HFFc6 (cell line): ENCODE results near the gene CAMSAP1. TPM values are rescaled to one million over a fixed set of nuclear protein-coding genes. Genes with fewer than 3 reads are reported as not detected.

Experiments used
- DNase-seq: peaks from one replicate; pipeline ENCODE4 v3.0.0-alpha.2; 2018
- H3K27ac Mint-ChIP-seq: 2 replicates; pipeline ENCODE4 v1.8.0; 2020; ENCODE audit warnings: mild to moderate bottlenecking, mixed read lengths
- H3K27me3 Mint-ChIP-seq: 2 replicates; pipeline ENCODE4 v1.8.0; 2021; ENCODE audit warnings: mild to moderate bottlenecking, moderate library complexity, mixed read lengths; ENCODE audit not compliant: insufficient read depth
- H3K36me3 Mint-ChIP-seq: 2 replicates; pipeline ENCODE4 v1.8.0; 2021; ENCODE audit warnings: low read depth, mixed read lengths
- H3K4me1 Mint-ChIP-seq: 2 replicates; pipeline ENCODE4 v1.8.0; 2020; ENCODE audit warnings: low read depth, mixed read lengths
- H3K4me3 Mint-ChIP-seq: 2 replicates; pipeline ENCODE4 v1.8.0; 2020; ENCODE audit warnings: mild to moderate bottlenecking, moderate library complexity, mixed read lengths
- H3K9me3 Mint-ChIP-seq: 2 replicates; pipeline ENCODE4 v1.8.0; 2020; ENCODE audit warnings: mild to moderate bottlenecking, mixed read lengths
- total RNA-seq, 6 experiments: library from RNA; stranded (reverse); fragmentation: NEBNext Ultra II Directional; extraction: Animal tissue kit (Norgen Biotek cat#: 25700); gene quantifications; 2 replicates in 1 of 6; 3 replicates in 5 of 6; pipeline ENCODE4 v1.2.3, GENCODE V29; 2021
- TF ChIP-seq, protein P1 (sequence below): fragments of 200-600 bp; sonication (generic); IDR thresholded peaks from 2 replicates; pipeline ENCODE4 v1.5.0; 2021; ENCODE audit warnings: antibody characterized with exemption, mild to moderate bottlenecking

Gene CAMSAP1
- total RNA-seq, 6 experiments from 2014 or later, result 14.9 to 22.8 (median 18.1) TPM

DNA sequence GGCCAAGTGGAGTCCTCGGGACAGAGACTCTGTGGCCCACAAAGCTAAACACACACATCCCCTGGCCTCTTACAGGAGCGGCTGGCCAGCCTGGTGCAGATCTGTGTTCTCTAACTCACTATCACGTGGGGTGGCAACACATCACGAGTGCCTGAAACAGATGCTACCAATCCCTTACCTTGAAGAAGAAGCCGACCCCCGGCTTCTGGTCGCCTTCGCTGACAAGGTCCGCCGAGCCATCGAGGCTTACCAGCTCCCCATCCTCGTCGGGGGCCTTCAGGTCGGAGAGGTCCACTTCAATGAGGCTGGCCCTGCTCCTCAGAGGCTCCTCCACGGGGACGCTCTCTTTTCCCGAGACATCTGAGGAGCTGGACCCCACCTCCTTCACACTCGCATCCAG is 86.7 kb downstream of the CAMSAP1 start:
- DNase-seq, result no peak
- Mint-ChIP-seq H3K4me1 (no peaks in the 10 kb centered on the region), H3K27ac (no peak overlapping the region), H3K36me3 (peaks cover 24% of the 10 kb centered on the region), H3K9me3 (no peaks in the 10 kb centered on the region), H3K27me3 (peaks cover 2% of the 10 kb centered on the region; the same call in 1 of the 2 replicates), H3K4me3 (no peak overlapping the region)
- TF ChIP-seq, protein P1, sequence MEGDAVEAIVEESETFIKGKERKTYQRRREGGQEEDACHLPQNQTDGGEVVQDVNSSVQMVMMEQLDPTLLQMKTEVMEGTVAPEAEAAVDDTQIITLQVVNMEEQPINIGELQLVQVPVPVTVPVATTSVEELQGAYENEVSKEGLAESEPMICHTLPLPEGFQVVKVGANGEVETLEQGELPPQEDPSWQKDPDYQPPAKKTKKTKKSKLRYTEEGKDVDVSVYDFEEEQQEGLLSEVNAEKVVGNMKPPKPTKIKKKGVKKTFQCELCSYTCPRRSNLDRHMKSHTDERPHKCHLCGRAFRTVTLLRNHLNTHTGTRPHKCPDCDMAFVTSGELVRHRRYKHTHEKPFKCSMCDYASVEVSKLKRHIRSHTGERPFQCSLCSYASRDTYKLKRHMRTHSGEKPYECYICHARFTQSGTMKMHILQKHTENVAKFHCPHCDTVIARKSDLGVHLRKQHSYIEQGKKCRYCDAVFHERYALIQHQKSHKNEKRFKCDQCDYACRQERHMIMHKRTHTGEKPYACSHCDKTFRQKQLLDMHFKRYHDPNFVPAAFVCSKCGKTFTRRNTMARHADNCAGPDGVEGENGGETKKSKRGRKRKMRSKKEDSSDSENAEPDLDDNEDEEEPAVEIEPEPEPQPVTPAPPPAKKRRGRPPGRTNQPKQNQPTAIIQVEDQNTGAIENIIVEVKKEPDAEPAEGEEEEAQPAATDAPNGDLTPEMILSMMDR, result no peak

DNA sequence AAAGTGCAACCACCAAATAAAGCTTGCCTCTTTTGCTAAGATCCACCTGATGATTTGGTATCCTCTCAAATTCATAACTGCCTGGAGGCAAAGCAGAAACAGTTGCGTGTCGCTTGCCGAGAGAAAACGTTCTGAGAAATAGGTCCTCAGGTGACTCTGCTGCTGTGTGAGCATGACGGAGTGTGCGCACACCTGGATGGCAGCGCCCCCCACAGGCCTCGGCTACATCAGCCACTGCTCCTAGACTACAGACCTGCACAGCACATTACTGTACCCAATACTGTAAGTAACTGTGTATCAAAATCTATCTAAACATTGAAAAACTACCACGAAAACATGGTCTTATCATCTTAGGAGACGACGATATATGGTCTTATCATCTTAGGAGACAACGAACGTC is 87.4 kb downstream of the CAMSAP1 start:
- H3K36me3 Mint-ChIP-seq, result peaks cover 25% of the 10 kb centered on the region
- TF ChIP-seq, protein P1, result peak; percentile 29; the same call in 1 of the 2 replicates
- H3K9me3 Mint-ChIP-seq, result no peaks in the 10 kb centered on the region
- H3K27me3 Mint-ChIP-seq, result peaks cover 2% of the 10 kb centered on the region; the same call in 1 of the 2 replicates
- H3K27ac Mint-ChIP-seq, result no peak overlapping the region
- no peak overlapping the region for H3K4me3 Mint-ChIP-seq
- no peaks in the 10 kb centered on the region for H3K4me1 Mint-ChIP-seq
- no peak for DNase-seq

DNA sequence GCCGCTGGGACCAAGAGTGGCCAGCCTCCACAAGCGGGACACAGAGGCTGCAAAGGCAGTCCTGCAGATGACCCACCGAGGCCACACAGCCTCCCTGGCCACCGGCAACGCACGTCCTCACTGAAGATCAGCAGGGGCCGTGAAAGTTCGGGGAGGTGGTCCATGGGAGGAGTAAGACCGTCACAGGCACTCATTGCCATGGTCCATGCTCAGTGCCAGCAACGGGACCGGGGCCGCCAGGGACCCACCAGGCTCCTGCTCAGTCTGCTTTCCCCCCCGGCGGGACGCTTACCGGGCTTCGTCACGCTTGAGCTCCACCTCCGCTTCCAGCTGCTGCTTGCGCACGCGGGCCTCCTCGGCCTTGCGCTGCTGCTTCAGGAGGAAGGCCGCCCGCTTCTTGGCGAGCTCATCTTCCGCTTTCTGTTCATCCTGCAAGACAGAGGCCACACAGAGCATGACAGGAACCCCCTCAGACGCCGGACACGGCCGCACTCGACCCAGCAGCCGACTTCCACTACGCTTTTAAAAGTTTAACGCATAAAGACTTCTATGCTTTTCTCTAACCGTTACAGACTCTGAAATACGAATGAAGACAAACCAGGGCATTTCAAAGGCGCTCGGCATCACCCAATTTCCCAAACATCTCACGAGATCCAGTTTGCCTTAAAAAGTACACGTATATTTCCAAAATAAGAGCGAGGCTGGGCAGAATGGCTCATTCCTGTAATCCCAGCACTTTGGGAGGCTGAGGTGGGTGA is 88.4 kb downstream of the CAMSAP1 start:
- Mint-ChIP-seq H3K27me3 (peaks cover 2% of the 10 kb centered on the region; the same call in 1 of the 2 replicates), H3K36me3 (peaks cover 29% of the 10 kb centered on the region), H3K9me3 (no peaks in the 10 kb centered on the region), H3K27ac (no peak overlapping the region), H3K4me1 (no peaks in the 10 kb centered on the region), H3K4me3 (no peak overlapping the region)
- TF ChIP-seq, protein P1, result no peak
- DNase-seq, result no peak

DNA sequence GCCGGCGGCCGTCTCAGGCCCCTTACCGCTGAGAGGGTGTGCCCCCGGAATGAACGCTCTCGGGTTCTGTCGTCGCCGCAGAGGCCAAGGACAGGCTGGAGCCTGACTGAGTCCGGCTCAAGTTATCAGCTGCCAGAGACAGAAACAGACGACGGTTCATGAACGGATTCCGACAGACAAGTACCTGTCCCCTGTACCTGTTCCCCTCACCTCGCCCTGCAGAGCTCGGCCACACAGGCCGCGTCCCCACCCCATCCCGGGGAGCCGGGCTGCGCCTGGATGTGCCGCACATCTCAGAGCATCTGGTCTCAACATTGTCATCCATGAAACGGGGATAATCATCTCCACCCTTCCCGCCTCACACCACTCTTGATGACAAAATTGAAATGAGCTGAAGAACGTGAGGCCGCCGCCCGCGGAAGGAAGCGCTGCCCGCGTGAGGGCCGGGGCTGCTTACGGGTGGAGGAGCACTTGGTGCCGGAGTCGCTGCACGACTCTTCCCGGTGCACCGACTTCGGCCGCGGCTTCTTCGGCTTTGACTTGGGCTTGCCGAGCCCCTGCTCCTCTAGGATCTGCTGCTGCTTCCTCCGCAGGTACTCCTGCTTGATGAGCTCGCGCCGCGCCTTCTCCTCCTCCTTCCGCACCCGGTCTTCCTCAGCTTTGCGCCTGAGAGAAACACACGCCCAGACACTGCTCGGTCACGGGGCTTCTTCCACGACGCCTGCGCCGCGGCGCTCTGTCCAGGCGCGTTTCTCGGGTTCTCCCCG is 89.2 kb downstream of the CAMSAP1 start:
- no peak for DNase-seq
- no peak overlapping the region for H3K27ac Mint-ChIP-seq
- no peaks in the 10 kb centered on the region for H3K9me3 Mint-ChIP-seq

DNA sequence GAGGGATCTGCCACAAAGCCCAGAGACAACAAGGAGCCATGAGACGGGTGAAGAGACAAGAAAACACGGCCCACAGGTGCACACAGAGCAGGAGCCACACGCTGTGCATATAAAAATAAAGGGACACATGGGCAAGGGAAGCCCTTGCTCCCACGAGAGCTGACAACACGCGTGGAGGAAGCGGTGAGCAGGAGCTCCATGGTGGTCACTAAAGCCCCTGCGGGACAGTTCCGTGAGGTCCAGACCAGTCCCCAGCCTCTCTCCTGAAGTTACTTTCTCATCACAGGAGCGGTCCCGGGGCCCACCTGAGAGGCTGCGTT is 90.7 kb downstream of the CAMSAP1 start:
- no peak for DNase-seq
- Mint-ChIP-seq H3K27ac (no peak overlapping the region), H3K4me3 (no peak overlapping the region), H3K4me1 (no peaks in the 10 kb centered on the region), H3K36me3 (peaks cover 18% of the 10 kb centered on the region), H3K27me3 (peaks cover 5% of the 10 kb centered on the region), H3K9me3 (no peaks in the 10 kb centered on the region)
- TF ChIP-seq, protein P1, result no peak

More for the DNA sequence above, 89.2 kb downstream of the CAMSAP1 start:
- Mint-ChIP-seq H3K4me3 (no peak overlapping the region), H3K4me1 (no peaks in the 10 kb centered on the region), H3K27me3 (peaks cover 2% of the 10 kb centered on the region; the same call in 1 of the 2 replicates), H3K36me3 (peaks cover 24% of the 10 kb centered on the region)
- TF ChIP-seq, protein P1, result no peak
